ENCODE results near the gene DOK3.

DOK3 gene

DNA sequence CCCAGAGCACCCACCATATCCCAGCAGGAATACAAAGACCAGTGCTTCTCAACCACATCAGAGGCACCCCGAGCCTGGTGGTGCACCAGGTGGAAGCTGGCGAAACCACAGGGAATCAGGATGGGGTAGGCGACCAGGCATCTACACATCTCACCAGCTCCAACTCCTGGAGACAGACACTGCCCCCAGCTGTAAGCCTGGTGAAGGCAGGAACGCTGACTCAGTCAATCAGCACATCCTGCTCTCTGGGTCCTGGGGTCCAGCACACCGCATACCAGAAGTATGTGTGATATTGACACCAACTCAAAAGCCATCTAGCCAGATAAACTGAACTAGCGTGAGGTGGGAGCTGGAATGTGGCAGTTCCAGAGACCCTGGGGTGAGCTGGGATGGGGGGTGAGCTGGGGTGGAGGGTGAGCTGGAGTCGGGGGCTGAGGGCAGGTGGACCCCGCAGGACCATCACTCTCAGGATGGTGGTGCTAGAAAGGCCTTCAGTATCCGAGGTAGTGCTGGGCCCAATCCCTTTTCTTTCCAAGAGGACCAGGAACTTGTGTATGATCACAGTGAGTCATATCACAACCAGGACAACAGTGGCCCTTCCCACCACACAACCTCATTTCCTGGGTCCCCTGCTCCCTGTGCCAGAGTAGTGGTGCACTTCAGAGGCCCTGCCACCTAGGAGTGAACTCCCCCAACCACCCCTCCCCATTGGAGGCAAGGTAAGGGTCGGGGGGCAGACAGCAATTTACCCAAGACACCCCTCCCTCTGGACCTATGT is 38.7 kb downstream of the DOK3 start:
- Histone ChIP-seq H3K4me1 (ENCODE audit: control insufficient read depth, insufficient read depth, low read length) (peaks cover 53% of the 10 kb centered on the region), H3K27ac (ENCODE audit: low read depth, low read length) (peak overlapping the region; percentile 20; the same call in 1 of the 2 replicates), H3K4me3 (ENCODE audit: low read depth, low read length) (0 out of 2 replicates have a peak overlapping the region, but pooled peaks have one; percentile 92), H3K36me3 (ENCODE audit: control insufficient read depth, insufficient read depth, low read length) (peaks cover 60% of the 10 kb centered on the region), H3K9me3 (ENCODE audit: control insufficient read depth, insufficient read depth, low read depth, low read length) (no peaks in the 10 kb centered on the region), H3K9ac (ENCODE audit: low read length) (no peak overlapping the region), H3K27me3 (ENCODE audit: control insufficient read depth, insufficient read depth, low read length) (no peaks in the 10 kb centered on the region)

DNA sequence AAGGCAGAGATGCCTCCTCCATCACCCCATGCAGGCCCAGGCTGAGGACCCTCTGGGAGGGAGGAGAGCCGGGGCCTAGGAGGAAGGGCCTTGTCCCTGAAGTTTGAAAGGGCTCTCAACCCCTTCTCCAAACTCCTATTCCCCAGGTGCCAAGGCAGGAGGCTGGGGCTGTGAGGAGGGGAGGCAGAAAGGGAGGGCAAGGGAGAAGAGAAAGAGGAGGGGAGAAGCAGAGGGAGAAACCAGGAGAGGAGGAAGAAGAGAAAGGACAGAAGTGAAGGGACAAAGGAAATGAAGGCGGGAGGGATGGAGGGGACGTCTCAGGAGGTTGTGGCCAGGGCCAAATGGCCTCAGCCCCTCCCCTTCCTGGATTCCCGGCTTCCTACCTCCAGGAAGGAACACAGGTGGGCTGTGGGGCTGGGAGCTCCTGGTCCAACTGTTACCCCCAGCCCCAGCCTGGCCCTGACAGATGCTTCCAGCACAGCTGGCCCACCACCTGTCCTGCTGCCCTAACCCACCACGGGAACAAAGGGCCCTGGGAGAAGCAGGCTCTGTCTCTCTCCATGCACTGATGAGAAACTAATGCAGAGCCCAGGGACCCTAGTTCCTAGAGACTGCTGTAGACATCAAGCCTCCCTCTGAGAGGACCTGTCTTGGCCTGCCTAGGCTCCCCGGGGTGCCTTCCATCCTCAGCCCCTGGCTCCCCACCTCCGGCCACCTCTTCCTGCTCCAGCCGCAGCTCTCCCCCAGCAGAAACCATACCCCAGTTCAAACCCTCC is 39.7 kb downstream of the DOK3 start:
- Histone ChIP-seq H3K4me1 (ENCODE audit: control insufficient read depth, insufficient read depth, low read length) (peaks cover 45% of the 10 kb centered on the region), H3K27ac (ENCODE audit: low read depth, low read length) (peak overlapping the region; percentile 66), H3K4me3 (ENCODE audit: low read depth, low read length) (peak overlapping the region; percentile 24), H3K9ac (ENCODE audit: low read length) (peak overlapping the region; percentile 58), H3K9me3 (ENCODE audit: control insufficient read depth, insufficient read depth, low read depth, low read length) (no peaks in the 10 kb centered on the region), H3K27me3 (ENCODE audit: control insufficient read depth, insufficient read depth, low read length) (no peaks in the 10 kb centered on the region), H3K36me3 (ENCODE audit: control insufficient read depth, insufficient read depth, low read length) (peaks cover 70% of the 10 kb centered on the region)

DNA sequence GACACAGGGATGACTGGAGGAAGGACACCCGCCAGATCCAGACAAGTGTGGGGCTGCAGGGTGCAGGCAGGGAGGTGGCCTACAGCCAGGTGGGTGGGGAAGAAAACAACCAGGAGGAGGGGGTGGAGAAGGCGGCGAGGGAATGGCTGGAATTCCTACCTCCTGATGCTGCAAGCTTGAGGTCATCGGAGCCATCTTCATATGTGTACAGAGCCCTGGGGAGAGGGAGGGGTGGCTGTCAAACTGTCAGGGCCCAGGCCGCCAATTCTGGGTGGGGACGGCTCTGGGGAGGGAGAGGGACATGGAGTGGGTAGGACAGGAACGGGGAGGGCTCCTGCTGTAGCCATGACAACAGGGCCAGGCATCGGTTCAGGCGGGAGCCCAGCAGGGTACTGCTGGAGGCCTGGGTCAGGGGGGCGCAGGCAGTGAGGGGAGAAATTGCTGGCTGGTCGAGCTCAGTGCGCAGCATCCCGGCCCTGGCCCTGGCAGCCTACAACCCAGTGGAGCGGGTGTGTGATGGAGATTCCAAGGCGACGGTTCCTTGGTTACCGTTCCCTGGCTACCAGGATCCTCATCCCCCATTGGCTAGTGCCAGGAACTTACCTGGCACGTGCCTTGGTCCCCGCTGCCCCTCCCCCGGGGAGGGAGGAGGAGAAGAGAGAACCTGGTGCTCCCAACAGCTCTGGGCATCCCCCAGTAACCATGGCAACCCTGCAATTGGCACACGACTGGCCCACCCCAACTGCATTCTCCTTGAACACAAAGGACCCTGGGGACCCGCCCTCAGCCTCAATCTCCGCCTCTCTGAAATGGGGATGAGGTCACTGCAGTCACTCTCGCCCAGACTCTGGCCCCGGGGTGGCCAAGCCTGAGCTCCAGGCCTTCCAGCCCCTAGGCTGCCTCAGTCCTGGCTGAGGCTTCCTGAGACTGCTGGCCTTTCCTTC is 40.7 kb downstream of the DOK3 start:
- peaks cover 35% of the 10 kb centered on the region for H3K4me1 ChIP-seq (ENCODE audit: control insufficient read depth, insufficient read depth, low read length)
- no peak overlapping the region; the same call in 1 of the 2 replicates for H3K4me3 ChIP-seq (ENCODE audit: low read depth, low read length)
- peak overlapping the region; percentile 58 for H3K9ac ChIP-seq (ENCODE audit: low read length)
- H3K36me3 ChIP-seq (ENCODE audit: control insufficient read depth, insufficient read depth, low read length) = peaks cover 70% of the 10 kb centered on the region
- H3K27ac ChIP-seq (ENCODE audit: low read depth, low read length) = peak overlapping the region; percentile 66; the same call in 1 of the 2 replicates
- H3K27me3 ChIP-seq (ENCODE audit: control insufficient read depth, insufficient read depth, low read length) = no peaks in the 10 kb centered on the region
- no peaks in the 10 kb centered on the region for H3K9me3 ChIP-seq (ENCODE audit: control insufficient read depth, insufficient read depth, low read depth, low read length)

DNA sequence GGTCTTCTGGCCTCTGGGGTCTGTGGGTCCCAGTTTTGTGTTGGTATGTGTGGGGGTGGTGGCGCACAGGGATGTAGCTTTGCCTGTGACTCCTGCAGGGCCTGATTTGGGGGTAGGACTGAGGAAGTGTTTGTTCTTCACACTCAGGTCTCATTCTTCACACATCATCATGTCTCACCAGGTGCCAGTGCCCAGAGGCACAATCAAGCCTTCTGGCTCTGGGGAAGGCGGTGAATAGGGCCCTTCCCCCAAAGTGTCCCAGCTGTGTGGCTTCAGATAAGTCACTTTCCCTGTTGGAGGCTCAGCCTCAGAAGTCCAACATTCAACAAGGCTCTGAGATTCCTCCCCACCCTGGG is 41.3 kb downstream of the DOK3 start:
- peaks cover 75% of the 10 kb centered on the region for H3K36me3 ChIP-seq (ENCODE audit: control insufficient read depth, insufficient read depth, low read length)
- H3K4me1 ChIP-seq (ENCODE audit: control insufficient read depth, insufficient read depth, low read length) = peaks cover 34% of the 10 kb centered on the region
- H3K9me3 ChIP-seq (ENCODE audit: control insufficient read depth, insufficient read depth, low read depth, low read length) = no peaks in the 10 kb centered on the region
- H3K9ac ChIP-seq (ENCODE audit: low read length) = peak overlapping the region; percentile 47
- H3K4me3 ChIP-seq (ENCODE audit: low read depth, low read length) = no peak overlapping the region; the same call in 1 of the 2 replicates
- no peaks in the 10 kb centered on the region for H3K27me3 ChIP-seq (ENCODE audit: control insufficient read depth, insufficient read depth, low read length)
- H3K27ac ChIP-seq (ENCODE audit: low read depth, low read length) = peak overlapping the region; percentile 22; the same call in 1 of the 2 replicates

DNA sequence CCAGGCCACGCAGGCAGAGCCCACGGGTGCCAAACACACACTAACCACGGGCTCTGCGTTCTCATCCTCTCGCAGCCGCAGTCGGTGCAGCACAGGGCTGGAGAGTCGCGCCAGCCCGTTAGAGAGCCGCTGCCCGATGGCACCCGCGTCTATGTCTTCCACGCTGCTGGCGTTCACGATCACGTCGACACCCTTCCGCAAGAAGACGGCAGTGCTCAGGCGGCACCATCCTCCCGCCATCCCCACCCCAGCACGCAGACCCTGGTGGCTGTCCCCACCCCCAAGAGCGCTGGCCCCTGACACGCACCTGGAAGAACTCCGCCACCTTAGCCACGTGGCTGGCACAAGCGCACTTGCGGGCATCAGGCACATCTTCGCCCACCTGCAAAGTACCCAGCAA is 42.2 kb downstream of the DOK3 start:
- Histone ChIP-seq H3K27ac (ENCODE audit: low read depth, low read length) (no peak overlapping the region), H3K4me3 (ENCODE audit: low read depth, low read length) (no peak overlapping the region), H3K27me3 (ENCODE audit: control insufficient read depth, insufficient read depth, low read length) (no peaks in the 10 kb centered on the region), H3K36me3 (ENCODE audit: control insufficient read depth, insufficient read depth, low read length) (peaks cover 81% of the 10 kb centered on the region), H3K9me3 (ENCODE audit: control insufficient read depth, insufficient read depth, low read depth, low read length) (no peaks in the 10 kb centered on the region), H3K4me1 (ENCODE audit: control insufficient read depth, insufficient read depth, low read length) (peaks cover 34% of the 10 kb centered on the region), H3K9ac (ENCODE audit: low read length) (no peak overlapping the region)

DNA sequence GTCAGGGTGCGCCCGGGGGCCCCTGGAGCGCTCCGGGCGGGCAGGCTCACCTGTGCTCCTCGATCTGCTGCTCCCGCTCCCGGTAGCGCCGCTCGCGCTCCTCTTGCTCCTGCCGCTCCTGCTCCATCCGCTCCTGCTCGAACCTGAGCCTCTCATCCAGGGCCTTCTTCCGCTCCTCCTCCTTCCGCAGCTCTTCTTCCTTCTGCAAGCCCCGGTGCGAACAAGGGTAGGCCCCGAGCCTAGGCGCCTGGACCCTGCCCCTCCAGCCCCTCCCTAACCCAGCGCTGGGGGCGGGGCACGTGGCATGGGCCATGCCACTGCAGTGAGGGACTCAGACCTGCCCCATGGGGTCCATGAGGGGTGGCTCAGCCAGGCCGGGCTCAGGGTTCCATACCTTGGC is 42.8 kb downstream of the DOK3 start:
- Histone ChIP-seq H3K27ac (ENCODE audit: low read depth, low read length) (no peak overlapping the region), H3K4me1 (ENCODE audit: control insufficient read depth, insufficient read depth, low read length) (peaks cover 29% of the 10 kb centered on the region), H3K4me3 (ENCODE audit: low read depth, low read length) (no peak overlapping the region), H3K9ac (ENCODE audit: low read length) (no peak overlapping the region), H3K27me3 (ENCODE audit: control insufficient read depth, insufficient read depth, low read length) (no peaks in the 10 kb centered on the region), H3K9me3 (ENCODE audit: control insufficient read depth, insufficient read depth, low read depth, low read length) (no peaks in the 10 kb centered on the region), H3K36me3 (ENCODE audit: control insufficient read depth, insufficient read depth, low read length) (peaks cover 83% of the 10 kb centered on the region)

DNA sequence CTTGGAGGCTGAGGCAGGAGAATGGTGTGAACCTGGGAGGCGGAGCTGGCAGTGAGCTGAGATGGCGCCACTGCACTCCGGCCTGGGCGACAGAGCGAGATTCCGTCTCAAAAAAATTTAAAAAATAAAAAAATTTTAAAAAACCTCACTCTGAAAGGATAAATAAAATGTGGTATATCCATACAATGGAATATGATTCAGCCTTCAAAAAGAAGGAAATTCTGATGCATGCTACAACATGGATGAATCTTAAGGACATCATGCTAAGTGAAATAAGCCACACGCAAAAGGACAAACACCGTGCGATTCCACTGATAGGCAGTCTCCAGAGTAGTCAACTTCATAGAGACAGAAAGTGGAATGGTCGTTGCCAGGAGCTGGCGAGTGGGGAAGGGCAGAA is 44.6 kb downstream of the DOK3 start:
- Histone ChIP-seq H3K36me3 (ENCODE audit: control insufficient read depth, insufficient read depth, low read length) (peaks cover 82% of the 10 kb centered on the region), H3K27ac (ENCODE audit: low read depth, low read length) (no peak overlapping the region)

DNA sequence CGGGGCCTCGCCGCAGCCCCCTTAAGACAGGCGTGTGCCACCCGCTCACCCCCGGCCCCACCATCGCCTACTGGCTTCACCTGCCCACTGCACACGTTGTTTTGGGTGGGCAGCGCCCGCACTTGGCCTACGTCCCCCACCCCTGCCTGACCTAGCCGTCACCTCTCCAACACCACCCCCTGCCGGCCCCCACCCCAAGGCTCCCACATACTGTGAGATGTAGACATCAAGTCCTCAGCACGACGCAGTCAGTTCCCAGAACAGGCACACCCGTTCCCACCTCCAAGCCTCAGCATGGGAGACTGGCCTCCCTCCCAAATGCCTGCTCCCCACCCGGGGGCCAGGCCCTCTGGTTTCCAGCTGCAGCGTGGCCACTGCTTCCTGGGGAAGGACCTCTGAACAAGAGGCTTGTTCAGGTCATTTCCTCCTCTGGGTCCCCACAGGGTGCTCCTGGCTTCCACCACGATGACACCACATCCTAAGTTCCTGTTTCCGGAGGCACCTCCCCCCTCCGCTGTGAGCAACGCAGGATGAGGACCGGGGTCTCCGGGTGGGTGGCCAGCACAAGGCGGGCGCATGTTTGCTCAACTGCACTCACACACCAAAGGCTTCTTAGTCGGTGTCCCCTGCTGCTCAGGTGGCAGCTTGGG is 47.5 kb downstream of the DOK3 start:
- H3K9ac ChIP-seq (ENCODE audit: low read length) = no peak overlapping the region
- H3K27ac ChIP-seq (ENCODE audit: low read depth, low read length) = no peak overlapping the region
- H3K36me3 ChIP-seq (ENCODE audit: control insufficient read depth, insufficient read depth, low read length) = peaks cover 81% of the 10 kb centered on the region

More for the DNA sequence above, 44.6 kb downstream of the DOK3 start:
- Histone ChIP-seq H3K27me3 (ENCODE audit: control insufficient read depth, insufficient read depth, low read length) (no peaks in the 10 kb centered on the region), H3K9me3 (ENCODE audit: control insufficient read depth, insufficient read depth, low read depth, low read length) (no peaks in the 10 kb centered on the region), H3K9ac (ENCODE audit: low read length) (no peak overlapping the region), H3K4me1 (ENCODE audit: control insufficient read depth, insufficient read depth, low read length) (peaks cover 11% of the 10 kb centered on the region), H3K4me3 (ENCODE audit: low read depth, low read length) (no peak overlapping the region)

DNA sequence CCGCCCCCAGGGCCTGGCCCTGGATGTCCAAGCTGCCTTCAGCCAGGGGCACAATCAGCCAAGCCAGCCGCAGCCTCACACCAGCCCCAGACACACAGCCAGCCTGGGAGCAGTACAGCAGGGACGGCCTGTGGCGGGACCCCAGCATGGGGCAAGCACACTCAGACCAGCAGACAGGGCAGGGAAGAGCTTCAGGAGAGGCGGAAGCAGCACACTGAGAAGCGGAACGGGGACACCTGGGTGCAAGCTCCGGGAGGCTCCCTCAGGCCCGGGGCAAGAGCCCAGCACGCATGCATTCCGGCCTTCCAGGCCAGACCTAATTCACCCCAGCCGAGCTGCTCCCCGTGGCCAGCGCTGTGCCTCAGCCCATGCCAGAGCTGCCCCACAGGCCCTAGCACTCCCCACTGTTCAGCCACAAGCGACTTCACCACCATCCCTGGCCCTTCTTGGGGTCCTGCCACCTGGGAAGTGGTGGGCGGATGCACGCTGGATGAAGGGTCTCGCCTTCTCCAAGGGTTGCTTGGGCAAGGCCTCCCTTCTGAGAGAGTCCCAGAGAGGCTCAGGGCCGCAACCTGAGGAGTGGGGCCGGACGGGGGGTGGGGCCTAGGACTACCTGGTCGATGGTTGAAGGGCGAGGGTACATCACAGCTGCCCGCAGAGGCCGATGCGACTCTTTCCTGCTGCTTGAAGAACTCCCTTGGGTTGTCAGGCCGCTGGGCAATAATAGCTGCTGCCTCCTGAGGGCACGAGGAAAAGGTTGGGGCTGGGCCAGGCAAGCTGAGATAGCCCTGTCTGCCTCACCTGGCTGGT is 49.6 kb downstream of the DOK3 start:
- Histone ChIP-seq H3K27me3 (ENCODE audit: control insufficient read depth, insufficient read depth, low read length) (no peaks in the 10 kb centered on the region), H3K4me1 (ENCODE audit: control insufficient read depth, insufficient read depth, low read length) (peaks cover 10% of the 10 kb centered on the region), H3K36me3 (ENCODE audit: control insufficient read depth, insufficient read depth, low read length) (peaks cover 66% of the 10 kb centered on the region), H3K9me3 (ENCODE audit: control insufficient read depth, insufficient read depth, low read depth, low read length) (no peaks in the 10 kb centered on the region), H3K27ac (ENCODE audit: low read depth, low read length) (no peak overlapping the region), H3K9ac (ENCODE audit: low read length) (no peak overlapping the region), H3K4me3 (ENCODE audit: low read depth, low read length) (no peak overlapping the region)

More for the DNA sequence above, 47.5 kb downstream of the DOK3 start:
- peaks cover 3% of the 10 kb centered on the region for H3K4me1 ChIP-seq (ENCODE audit: control insufficient read depth, insufficient read depth, low read length)
- H3K27me3 ChIP-seq (ENCODE audit: control insufficient read depth, insufficient read depth, low read length) = no peaks in the 10 kb centered on the region
- H3K9me3 ChIP-seq (ENCODE audit: control insufficient read depth, insufficient read depth, low read depth, low read length) = no peaks in the 10 kb centered on the region
- H3K4me3 ChIP-seq (ENCODE audit: low read depth, low read length) = no peak overlapping the region

DNA sequence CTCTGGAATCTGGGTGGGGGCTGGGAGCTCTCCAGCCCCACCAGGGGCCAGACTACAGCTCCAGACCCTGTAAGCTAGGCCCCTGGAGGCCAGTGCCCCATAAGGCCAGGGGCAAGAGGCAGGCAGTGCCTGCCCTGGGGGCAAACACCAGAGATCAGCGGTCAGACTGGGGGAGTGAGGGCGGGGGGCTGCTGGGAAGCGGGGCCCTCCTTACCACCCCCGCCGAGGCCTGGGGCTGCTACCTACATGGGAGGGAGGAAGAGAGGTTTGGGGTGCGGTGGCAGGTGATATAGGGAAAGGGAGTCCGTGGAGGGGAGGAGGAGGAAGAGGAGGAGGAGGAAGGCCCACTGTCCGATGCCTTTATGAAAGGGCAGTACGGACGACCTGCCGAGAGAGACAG is 50.3 kb downstream of the DOK3 start:
- Histone ChIP-seq H3K4me3 (ENCODE audit: low read depth, low read length) (no peak overlapping the region), H3K36me3 (ENCODE audit: control insufficient read depth, insufficient read depth, low read length) (peaks cover 66% of the 10 kb centered on the region), H3K9me3 (ENCODE audit: control insufficient read depth, insufficient read depth, low read depth, low read length) (no peaks in the 10 kb centered on the region), H3K9ac (ENCODE audit: low read length) (no peak overlapping the region), H3K27ac (ENCODE audit: low read depth, low read length) (no peak overlapping the region), H3K4me1 (ENCODE audit: control insufficient read depth, insufficient read depth, low read length) (peaks cover 10% of the 10 kb centered on the region), H3K27me3 (ENCODE audit: control insufficient read depth, insufficient read depth, low read length) (no peaks in the 10 kb centered on the region)

Measured in HUES6 (cell line).